HG03108 (cell line): ENCODE data around the gene STOX1.
"Not testable (repeated sequence)": the region's sequence is repeated elsewhere in the genome, so short reads cannot be mapped to it uniquely, and the experiment has no call there.

Experiments used
- ATAC-seq: cut with Tn5 transposase; IDR thresholded peaks from one replicate; pipeline ENCODE4 v1.9.1; 2021; ENCODE audit warnings: moderate library complexity; ENCODE audit not compliant: unreplicated experiment

Gene STOX1

DNA sequence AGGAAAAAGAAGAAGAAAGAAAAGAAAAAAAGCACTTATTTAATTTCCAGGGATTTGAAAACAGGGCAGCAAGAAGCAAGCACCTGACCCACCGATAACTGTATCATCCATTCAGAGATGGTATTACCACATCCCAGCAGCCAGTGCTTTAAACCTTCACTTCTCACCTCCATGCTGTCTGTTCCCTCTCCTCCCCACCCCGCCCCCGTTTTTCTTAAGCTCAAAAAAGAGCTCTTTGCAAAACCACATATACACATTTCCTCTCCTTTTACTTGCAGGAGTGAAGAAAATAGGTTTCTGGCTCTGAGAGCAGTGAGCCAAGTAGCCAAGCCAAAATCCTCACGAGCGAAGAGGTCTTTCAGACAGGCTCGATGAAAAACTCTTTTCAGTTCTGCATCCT is 2.2 kb downstream of the STOX1 start:
- no peak for ATAC-seq

DNA sequence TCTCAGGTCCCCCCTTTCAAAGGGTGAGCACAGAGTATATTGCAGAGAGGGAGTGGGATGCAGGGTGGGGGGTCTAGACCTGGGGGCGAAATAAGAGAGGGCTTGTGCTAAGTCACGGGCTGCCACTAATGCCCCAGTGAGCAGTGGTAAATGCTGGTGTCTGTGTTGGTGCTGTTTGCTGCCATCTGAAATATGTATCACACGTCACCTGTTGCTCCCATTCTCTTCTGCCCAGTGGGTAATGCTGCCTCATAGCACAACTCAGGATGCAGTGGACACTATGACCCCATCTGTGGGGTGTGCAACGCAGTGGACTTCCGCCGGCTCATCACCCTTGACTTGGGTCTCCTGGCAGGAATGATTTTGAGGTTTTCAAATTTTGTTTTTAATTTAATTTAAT is 2.6 kb downstream of the STOX1 start:
- no peak for ATAC-seq

DNA sequence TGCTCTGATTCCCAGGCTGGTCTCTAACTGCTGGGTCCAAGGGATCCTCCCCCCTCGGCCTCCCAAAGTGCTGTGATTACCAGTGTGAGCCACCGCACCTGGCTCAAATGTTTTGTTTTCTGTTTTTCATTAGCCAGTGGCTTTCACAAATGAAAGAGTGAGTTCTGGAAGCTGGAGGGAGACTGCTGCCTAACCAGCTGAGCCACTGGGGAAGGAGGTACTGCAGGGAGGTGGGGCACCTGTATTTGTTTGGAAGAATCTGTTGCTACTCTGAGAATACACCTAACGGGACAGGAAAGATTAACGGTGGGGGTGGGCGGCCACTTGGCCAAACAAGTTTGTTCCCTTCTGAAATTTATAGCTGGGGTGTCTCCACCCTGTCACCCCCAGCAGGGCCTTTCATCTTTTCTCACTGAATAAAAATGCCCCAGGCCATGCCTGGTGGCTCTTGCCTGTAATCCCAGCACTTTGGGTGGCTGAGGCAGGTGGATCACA is 4.7 kb downstream of the STOX1 start:
- no peak for ATAC-seq

DNA sequence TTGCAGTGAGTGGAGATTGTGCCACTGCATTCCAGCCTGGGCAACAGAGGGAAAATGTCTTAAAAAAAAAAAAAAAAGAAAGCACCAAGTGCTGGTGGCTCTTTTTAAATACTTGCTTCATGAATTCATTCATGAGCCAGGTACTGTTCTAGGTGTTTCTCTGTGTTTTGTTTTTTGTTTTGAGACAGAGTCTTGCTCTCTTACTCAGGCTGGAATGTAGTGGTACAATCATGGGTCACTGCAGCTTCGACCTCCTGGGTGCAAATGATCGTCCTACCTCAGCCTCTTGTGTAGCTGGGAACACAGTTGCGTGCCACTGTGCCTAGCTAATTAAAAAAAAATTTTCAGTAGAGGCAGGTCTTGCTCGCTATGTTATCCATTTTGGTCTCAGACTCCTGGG is 5.3 kb downstream of the STOX1 start:
- ATAC-seq: no peak

GRCh38 chr10:68837626-68838322 is 10.4 kb downstream of the STOX1 start:
- ATAC-seq: no peak

DNA sequence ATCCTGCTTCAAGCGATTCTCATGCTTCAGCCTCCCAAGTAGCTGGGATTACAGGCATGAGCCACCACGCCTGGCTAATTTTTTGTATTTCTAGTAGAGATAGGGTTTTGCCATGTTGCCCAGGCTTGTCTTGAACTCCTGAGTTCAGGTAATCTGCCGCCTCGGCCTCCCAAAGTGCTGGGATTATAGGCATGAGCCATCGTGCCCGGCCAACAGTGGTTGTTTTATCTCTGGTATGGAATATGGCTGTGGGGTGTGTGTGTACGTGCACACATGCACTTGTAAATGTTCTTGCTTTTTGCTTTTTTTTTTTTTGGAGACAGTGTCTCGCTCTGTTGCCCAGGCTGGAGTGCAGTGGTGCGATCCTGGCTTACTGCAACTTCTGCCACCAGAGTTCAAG is 13.3 kb downstream of the STOX1 start:
- ATAC-seq: not testable (repeated sequence)

GRCh38 chr10:68848281-68848680 is 20.9 kb downstream of the STOX1 start:
- ATAC-seq: no peak

GRCh38 chr10:68848806-68849205 is 21.5 kb downstream of the STOX1 start:
- ATAC-seq: no peak

DNA sequence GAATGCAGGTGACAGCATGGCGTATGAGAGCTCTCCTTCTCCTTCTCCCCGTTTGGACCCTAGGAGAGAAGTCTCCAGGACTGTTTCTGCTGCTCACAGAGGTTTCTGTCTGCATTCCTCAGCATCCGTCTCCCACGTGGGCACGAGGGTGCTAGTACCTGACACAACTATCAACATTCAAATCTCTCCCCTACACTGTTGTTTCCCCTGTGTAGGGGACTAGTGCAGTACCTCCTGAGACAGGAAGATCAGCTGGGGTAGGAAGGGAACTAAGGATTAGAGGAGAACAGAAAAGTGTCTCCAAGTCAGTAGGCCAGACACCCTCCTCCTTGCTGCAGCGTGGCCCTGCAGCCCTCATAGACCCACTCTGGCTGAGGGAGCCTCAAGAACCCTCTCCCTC is 29.0 kb downstream of the STOX1 start:
- no peak for ATAC-seq

DNA sequence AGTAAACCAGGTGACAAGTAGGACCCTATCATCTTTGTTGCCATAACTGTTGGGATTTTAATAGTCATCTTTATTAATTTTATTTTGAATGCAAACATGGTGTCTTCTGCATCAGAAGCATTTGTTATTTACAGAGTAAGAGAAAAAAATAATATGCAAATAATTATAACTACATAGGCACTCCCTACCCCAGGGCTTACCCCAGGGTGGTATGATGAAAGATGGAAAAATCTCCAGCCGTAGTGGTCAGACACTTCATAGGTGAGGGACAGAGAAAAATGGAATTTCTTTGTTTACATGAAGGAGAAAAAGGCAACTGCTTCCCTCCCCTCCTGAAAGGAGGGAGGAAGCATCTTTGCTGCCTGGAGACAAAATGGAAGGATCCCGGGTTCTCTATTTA is 29.7 kb downstream of the STOX1 start:
- ATAC-seq: no peak

- ATAC-seq: no peak
Observed at GRCh38 chr10:68861253-68861652, 33.9 kb downstream of the STOX1 start.

GRCh38 chr10:68864611-68865010 is 37.3 kb downstream of the STOX1 start:
- no peak for ATAC-seq

GRCh38 chr10:68868173-68868572 is 40.8 kb downstream of the STOX1 start:
- not testable (repeated sequence) for ATAC-seq

DNA sequence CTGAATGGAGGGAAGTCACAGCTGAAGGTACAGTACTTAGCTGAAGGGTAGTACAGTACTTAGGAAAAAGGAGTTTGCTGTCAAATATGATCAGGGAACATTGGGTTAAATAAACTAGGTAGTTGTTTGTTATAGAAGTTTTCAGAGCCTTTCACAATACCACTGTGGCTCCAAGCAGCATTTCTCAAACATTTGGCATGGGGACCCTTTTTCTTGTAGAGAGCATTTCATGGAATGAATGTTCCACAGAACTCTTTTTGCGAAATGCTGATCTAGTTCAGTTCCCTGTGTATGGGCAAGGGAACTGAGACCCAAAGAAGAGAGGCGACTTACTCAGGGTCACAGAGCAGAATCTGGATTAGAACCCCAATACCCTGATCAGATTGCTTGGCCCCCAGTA is 42.3 kb downstream of the STOX1 start:
- no peak for ATAC-seq

DNA sequence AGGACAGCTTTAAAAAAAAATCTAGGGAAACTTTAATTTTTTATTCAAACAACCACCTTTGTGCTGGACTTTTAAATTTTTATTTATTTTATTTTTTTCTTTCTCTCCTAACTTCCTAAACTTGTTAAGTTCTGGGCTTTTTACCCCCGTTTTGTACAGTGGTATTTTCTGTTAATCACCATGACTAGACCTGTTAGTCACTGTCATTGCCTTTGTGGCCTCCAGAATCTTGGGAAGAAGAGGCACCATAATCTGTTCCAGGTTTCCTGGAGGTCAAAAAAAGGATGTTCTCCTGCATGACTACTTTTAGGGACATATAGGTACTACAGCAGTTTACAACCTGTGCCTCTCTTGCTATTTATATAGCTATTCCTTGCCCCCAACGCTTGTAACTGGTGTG is 42.7 kb downstream of the STOX1 start:
- no peak for ATAC-seq

DNA sequence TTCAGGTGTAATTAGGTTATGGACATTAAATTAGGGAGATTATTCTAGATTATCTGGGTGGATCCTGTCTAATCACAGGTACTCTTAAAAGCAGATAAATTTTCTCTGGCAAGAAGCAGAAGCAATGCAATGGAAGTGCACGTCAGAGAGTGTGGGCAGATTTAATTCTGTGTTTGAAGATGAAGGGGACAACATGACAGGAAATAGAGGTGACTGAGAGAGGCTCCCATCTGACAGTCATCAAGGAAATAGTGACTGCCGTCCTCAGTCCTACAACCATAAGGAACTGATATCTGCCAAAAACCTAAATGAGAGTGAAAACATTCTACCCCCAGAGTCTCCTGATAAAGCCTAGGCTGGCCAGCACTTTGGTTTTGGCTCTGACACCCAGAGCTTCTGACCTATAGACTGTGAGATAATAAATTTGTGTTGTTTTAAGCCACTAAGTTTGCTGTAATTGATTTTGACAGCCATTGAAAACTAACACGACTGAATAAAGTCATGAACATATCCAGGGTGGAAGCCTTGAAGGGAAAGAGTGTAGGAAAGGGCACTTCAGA is 43.3 kb downstream of the STOX1 start:
- ATAC-seq: no peak

- ATAC-seq: no peak
Observed at GRCh38 chr10:68871105-68871711, 43.9 kb downstream of the STOX1 start.

GRCh38 chr10:68871731-68872342 is 44.5 kb downstream of the STOX1 start:
- no peak for ATAC-seq

DNA sequence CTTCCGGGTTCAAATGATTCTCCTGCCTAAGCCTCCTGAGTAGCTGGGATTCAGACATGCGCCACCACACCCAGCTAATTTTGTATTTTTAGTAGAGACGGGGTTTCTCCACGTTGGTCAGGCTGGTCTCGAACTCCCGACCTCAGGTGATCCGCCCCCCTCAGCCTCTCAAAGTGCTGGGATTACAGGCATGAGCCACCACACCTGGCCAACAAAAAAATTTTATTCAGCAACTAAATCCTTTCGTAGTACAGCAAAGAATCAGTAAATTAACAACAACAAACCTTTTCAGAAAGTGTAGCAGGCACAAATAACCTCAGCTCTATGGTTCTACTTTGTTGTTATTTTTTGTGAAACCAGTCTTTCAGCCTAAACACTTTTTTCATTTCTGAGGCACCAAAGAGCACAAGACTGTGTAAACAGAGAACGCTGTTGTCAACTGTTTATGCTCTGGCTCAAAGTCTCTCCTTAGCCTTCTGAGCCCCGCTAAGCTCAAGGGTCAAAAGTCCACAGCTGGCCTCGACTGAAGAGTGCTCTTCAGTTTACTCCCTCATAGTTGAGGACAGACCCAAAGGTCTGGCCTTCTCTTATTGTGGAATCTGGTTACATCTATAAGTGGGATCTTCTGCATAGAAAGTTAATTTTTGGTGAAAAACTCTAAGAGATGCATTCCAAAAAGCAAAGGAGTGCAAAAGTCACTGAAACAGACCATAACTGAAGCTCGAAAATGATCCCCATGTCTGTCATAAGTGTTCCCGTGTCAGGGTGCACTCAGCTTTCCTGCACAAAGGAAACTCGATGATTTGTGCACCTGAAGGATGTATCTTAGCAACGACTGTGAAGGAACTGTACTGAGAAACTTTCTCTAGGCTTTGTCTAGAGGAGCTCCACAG is 49.2 kb downstream of the STOX1 start:
- ATAC-seq: no peak

GRCh38 chr10:68877482-68878110 is 50.3 kb downstream of the STOX1 start:
- ATAC-seq: no peak

- ATAC-seq: no peak
Observed at GRCh38 chr10:68878496-68878895, 51.2 kb downstream of the STOX1 start.
